GM20000 (cell line): ENCODE data around the gene LNP1.

ENCODE experiments used
- DNase-seq: peaks from one replicate; pipeline ENCODE4 v3.0.0; 2012; ENCODE audit warnings: low spot score
- TF ChIP-seq, protein P1 (sequence below): IDR thresholded peaks from 2 replicates; pipeline ENCODE4 v1.5.1; 2012; ENCODE audit warnings: mild to moderate bottlenecking, control low read depth; ENCODE audit errors: extremely low read depth, missing control alignments

Gene LNP1

DNA sequence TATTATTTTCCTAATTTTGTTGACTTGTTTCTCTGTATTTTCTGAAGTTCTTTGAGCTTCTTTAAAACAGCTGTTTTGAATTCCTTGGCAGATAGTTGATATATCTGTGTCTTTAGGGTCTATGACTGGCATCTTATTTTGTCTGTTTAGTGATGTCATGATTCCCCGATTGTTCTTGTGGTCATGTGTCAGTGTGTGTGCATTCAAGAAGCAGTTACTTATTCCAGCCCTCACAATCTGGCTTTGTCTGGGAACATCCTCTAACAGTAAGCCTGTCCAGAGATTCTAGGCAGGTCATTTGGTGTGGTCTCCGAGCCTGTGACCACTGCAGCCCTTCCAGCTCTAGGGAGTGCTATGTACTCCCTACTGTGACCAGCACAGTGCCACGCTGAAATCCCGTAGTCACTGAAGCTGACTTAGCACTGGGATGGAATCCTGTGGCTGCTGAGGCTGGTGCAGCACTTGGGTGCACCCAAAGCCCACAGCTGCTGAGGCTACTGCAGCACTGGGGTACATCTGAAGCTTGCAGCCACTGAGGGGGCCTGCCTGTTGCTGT is 6.7 kb downstream of the LNP1 start:
- DNase-seq = no peak
- TF ChIP-seq, protein P1, sequence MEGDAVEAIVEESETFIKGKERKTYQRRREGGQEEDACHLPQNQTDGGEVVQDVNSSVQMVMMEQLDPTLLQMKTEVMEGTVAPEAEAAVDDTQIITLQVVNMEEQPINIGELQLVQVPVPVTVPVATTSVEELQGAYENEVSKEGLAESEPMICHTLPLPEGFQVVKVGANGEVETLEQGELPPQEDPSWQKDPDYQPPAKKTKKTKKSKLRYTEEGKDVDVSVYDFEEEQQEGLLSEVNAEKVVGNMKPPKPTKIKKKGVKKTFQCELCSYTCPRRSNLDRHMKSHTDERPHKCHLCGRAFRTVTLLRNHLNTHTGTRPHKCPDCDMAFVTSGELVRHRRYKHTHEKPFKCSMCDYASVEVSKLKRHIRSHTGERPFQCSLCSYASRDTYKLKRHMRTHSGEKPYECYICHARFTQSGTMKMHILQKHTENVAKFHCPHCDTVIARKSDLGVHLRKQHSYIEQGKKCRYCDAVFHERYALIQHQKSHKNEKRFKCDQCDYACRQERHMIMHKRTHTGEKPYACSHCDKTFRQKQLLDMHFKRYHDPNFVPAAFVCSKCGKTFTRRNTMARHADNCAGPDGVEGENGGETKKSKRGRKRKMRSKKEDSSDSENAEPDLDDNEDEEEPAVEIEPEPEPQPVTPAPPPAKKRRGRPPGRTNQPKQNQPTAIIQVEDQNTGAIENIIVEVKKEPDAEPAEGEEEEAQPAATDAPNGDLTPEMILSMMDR = no peak

DNA sequence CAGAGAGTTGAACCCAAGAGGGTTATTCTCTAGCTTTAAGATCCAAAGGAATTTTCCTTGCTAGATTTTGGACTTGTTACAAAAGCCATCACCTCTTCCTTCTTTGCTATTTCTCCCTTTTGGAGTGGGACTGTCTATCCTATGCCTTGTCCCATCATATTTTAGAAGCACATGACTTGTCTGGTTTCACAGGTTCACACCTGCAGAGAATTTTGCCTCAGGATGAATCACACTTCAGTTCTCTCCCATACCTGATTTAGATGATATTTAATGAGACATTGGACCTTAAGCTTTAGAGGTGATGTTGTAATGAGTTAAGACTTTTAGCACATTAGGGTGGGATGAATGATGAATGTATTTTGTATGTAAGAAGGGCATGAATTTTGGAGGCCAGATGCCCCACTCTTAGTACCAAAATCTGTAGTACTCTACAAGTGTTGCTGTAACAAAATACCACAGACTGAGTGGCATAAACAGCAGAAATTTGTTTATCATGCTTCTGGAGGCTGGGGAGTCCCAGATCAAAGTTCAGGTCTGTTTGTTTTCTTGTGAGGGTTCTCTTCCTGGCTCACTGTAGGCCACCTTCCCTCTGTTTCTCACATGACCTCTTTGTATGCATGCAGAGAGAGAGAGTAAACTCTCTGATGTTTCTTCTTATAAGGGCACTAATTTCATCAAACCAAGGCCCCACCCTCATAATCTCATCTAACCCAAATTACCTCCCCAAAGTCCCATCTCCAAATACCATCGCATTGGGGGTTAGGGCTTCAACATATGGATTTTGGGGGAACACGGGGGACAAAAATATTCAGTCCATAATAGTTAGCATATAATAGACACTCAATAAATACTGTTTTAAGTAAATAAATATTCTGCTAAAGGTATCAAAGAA is 10.0 kb downstream of the LNP1 start:
- no peak for DNase-seq
- TF ChIP-seq, protein P1 = no peak

DNA sequence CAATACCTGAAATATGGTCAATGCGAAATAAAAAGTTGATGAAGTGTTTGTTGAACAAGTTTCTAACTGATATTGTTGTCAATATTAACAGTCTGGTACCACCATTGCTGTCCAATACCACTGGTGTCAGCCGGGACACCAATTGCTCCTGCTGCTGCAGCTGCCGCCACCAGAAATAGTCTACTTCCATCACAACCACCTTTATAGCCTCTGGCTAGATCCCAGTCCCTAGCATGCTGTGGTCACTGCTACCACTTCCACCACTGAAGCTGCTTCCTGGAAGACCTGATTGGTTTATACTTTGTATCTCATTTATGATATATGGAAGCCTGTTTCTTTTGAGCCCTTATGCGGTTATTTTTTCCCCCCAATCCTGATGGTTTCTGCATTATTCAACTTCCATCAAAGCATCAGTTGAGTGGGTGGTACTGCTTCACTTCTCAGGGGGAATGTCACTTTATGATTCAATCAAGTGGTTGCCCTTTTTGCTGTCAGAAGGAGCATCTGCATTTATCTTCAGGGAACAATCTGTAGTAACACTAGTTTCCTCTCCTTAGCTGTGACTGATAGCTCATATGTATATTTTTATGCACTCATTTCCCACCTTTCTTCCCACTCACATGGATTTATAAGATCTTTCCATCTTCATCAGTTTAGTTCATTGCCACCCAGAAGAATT is 11.7 kb downstream of the LNP1 start:
- no peak for DNase-seq
- TF ChIP-seq, protein P1 = no peak

DNA sequence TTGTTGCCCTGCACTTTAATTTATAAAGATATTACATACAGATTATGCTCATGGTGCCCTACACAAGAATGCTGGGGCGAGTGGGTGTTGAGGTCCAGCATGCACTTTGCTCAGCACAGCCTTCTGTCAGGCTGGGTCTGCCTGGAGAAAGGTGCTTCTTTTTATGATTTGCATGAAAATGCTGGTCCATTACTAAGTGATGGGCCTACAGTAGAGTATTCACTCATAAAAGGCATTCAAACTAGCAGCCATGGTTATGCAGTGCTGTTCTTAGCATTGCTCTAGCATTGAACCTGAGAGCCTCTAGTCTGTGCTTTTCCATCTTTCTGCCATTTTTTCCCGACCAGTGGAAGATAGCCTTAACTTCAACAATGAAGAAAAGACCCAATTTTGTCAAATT is 12.3 kb downstream of the LNP1 start:
- DNase-seq = no peak
- TF ChIP-seq, protein P1 = no peak

DNA sequence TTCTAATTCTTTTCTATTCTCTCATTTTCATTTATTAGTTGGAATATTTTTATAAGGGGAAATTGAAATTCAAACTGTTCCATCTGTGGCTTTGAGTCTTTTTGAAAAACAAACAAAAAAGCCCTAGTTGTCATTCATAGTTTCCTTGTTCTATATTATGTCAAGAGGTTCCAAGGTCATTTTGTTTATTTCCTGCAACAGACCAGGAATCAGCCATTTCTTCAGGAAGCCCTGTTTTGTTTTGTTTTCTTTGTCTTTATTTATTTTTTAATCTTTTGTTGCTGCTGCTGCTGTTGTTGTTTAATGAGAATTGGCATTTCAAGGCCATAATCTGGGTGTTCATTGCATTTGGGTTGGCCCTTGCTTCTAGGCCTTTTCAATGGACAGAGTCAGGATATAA is 14.8 kb downstream of the LNP1 start:
- DNase-seq = no peak
- TF ChIP-seq, protein P1 = no peak

DNA sequence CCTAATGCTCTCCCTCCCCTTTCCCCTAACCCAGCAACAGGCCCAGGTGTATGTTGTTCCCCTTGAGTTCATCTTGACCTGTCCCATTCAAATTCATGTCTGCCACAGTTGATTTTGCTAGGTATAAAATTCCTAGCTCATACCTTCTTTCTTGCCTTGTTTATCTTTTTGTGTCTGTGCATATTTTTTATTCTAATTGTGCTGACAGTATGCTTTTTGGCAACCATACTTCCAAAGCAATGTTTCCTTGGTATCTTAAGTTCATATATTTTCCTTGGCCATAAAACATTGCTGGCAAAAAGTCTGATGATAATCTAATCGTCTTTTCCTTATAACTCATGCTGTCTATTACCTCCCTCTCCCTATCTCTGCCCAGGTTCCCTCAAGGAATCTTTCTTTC is 15.5 kb downstream of the LNP1 start:
- DNase-seq = no peak
- TF ChIP-seq, protein P1 = no peak

DNA sequence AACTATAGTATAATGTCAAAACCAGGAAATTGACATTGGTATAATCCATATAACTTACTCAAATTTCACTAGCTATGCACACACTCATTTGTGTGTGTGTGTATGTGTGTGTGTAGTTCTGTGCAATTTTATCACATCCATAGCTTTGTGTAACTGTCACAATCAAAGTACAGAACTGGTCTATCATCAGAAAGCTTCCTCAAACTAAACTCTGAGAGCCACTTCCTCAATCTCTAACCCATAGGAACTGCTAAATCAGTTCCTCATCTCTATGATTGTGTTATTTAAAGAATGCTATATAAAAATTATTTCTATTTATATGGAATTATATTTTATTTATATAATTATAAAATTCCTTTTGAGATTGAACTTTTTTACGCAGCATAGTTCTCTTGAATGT is 18.1 kb downstream of the LNP1 start:
- TF ChIP-seq, protein P1 = no peak
- no peak for DNase-seq
